ENCODE results near the gene IL1R1. TPM values are rescaled to one million over a fixed set of nuclear protein-coding genes. Genes with fewer than 3 reads are reported as not detected.

IL1R1 gene
- total RNA-seq, 1 experiment from 2014 or later = 0.39 TPM

GRCh38 chr2:102194609-102195268 is 52.2 kb downstream of the IL1R1 start:
- TF ChIP-seq, protein P1, sequence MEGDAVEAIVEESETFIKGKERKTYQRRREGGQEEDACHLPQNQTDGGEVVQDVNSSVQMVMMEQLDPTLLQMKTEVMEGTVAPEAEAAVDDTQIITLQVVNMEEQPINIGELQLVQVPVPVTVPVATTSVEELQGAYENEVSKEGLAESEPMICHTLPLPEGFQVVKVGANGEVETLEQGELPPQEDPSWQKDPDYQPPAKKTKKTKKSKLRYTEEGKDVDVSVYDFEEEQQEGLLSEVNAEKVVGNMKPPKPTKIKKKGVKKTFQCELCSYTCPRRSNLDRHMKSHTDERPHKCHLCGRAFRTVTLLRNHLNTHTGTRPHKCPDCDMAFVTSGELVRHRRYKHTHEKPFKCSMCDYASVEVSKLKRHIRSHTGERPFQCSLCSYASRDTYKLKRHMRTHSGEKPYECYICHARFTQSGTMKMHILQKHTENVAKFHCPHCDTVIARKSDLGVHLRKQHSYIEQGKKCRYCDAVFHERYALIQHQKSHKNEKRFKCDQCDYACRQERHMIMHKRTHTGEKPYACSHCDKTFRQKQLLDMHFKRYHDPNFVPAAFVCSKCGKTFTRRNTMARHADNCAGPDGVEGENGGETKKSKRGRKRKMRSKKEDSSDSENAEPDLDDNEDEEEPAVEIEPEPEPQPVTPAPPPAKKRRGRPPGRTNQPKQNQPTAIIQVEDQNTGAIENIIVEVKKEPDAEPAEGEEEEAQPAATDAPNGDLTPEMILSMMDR (conservative IDR thresholded peaks at IDR 0.05) = no peak
- no CpG with 5 or more reads among the region's 5 CpGs for WGBS (ENCODE audit: extremely low coverage, insufficient read length, low lambda C conversion rate)
- Histone ChIP-seq H3K23me2 (ENCODE audit: insufficient read length, low read depth, low read length, poor library complexity, severe bottlenecking) (no peaks in the 10 kb centered on the region), H2BK20ac (ENCODE audit: low read depth, low read length, poor library complexity, severe bottlenecking) (no peak overlapping the region), H4K5ac (ENCODE audit: insufficient read length, low read depth, low read length) (no peak overlapping the region), H3K9ac (ENCODE audit: extremely low read depth, insufficient read length, low read length) (no peak overlapping the region), H3K9me3 (ENCODE audit: control insufficient read depth, low read depth, low read length) (no peaks in the 10 kb centered on the region), H4K91ac (ENCODE audit: insufficient read length, low read depth, low read length) (no peak overlapping the region), H4K20me1 (ENCODE audit: control insufficient read depth, insufficient read depth, insufficient read length) (no peaks in the 10 kb centered on the region), H3K4ac (ENCODE audit: low read depth, low read length) (no peak overlapping the region), H2BK12ac (ENCODE audit: insufficient read length, low read depth, low read length) (no peak overlapping the region), H2AFZ (ENCODE audit: low read length) (no peak overlapping the region), H3K79me2 (ENCODE audit: insufficient read depth, low read length) (no peaks in the 10 kb centered on the region), H3K23ac (ENCODE audit: insufficient read length, low read depth, low read length) (no peak overlapping the region), H3K27me3 (ENCODE audit: insufficient read depth, low read length) (no peaks in the 10 kb centered on the region), H3K4me1 (ENCODE audit: insufficient read depth, low read length) (no peaks in the 10 kb centered on the region), H4K8ac (replicated peaks; ENCODE audit: insufficient read length, low read depth, low read length) (no peak overlapping the region), H2BK120ac (ENCODE audit: low read depth, low read length, poor library complexity, severe bottlenecking) (no peak overlapping the region), H3K56ac (ENCODE audit: insufficient read length, low read depth, low read length) (no peak overlapping the region), H2BK5ac (ENCODE audit: insufficient read length, low read length) (no peak overlapping the region), H3K27ac (ENCODE audit: insufficient read length, low read depth, low read length) (no peak overlapping the region), H3K14ac (ENCODE audit: insufficient read depth, low read length) (no peak overlapping the region), H2AK5ac (ENCODE audit: insufficient read length, low read length) (no peak overlapping the region), H3T11ph (ENCODE audit: low read length) (no peak overlapping the region), H3K18ac (ENCODE audit: insufficient read length, low read depth, low read length) (no peak overlapping the region), H3K79me1 (ENCODE audit: insufficient read depth, low read depth, low read length, poor library complexity, severe bottlenecking) (no peaks in the 10 kb centered on the region), H3K4me2 (ENCODE audit: insufficient read depth, insufficient read length, low read length) (no peak overlapping the region), H2BK15ac (ENCODE audit: low read depth, low read length) (no peak overlapping the region)
- H3K27me3 Mint-ChIP-seq (ENCODE audit: low read depth) = peaks cover 1% of the 10 kb centered on the region; the same call in 1 of the 2 replicates
- H3K36me3 Mint-ChIP-seq (ENCODE audit: insufficient read depth in 1 of 3, low read depth in 3 of 3) = no peaks in the 10 kb centered on the region
- no peak overlapping the region for H3K4me3 Mint-ChIP-seq
- H3K9me3 Mint-ChIP-seq = no peaks in the 10 kb centered on the region
- H3K27ac Mint-ChIP-seq = no peak overlapping the region
- H3K4me1 Mint-ChIP-seq = no peaks in the 10 kb centered on the region
- no peak for DNase-seq
